HG03066 (cell line): ENCODE data around the gene MTOR.

Experiments used
- ATAC-seq: cut with Tn5 transposase; IDR thresholded peaks from one replicate; pipeline ENCODE4 v1.9.1; 2021; ENCODE audit warnings: low read depth; ENCODE audit not compliant: unreplicated experiment

Gene MTOR

DNA sequence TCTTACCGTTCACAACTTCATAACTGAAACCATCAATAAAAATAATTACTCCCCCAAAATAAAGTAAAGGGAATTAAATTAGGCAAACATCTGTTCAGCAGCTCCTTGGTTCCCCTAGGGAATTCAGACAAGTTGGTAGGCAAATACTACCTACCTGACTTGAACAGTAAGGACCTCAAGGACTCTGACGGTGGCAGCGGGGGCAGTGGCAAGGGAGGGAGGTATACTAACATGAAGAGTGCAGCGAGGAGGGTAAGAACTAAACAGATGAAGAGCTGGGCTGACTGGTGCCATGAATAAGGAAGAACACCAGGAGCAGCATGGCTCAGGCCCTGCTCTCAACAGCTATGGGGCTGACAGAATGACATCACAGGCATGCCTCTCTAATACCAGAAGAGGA, 33.1 kb downstream of the MTOR start:
- no peak for ATAC-seq

DNA sequence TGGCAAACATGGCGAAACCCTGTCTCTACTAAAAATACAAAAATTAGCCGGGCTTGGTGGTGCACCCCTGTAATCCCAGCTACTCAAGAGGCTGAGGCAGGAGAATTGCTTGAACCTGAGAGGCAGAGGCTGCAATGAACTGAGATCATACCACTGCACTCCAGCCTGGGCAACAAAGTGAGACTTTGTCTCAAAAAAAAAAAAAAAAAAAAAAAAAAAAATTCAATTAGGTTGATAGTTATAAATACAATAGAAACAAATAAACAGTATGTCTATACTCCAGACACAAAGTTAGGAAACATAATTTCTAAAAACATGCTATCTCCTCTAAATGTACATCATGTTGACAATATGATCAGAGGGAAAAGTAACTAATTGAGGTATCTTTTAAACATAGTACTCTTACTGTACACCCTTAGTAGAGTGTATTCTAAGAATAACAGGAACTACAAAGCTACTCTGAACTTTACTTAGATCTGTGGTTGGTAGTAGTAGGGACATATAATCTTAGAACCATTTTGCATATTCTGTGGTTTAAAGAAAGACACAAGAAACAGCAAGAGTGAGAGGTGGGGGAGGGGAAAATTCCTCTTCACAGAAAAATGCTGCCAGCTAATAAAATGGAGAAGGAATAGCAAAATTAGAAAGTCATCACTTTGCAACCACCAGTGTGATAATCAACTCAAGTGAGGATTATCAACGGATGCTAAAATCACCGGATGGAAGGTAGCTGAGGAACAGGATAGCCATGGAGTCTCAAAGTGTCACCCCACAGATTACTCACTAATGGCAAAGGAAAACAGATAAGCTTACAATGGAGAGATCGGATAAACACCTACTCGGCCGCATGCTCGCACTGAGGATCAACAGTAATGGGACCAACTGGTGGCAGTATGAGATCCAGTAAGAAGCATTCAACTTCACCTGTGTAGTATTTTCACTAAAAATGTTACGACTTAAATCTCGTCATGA, 35.0 kb downstream of the MTOR start:
- ATAC-seq, result peak; percentile 85

DNA sequence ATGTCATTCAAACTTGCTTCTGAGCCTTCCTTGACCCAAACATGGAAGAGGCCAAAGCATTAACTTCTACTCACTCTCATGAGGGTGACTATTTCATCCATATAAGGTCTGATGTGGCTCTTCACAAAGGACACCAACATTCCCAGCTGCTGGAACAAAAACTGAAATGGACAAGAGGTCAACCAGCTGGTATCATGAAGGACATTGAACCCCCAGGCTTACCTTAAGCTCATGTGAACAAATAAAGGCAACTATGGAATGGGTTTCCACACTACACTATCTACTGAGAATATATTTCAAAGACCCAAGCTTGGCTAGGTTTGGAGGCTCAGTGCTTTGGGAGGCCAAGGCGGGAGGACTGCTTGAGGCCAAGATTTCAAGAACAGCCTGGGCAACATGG, 46.3 kb downstream of the MTOR start:
- no peak for ATAC-seq

DNA sequence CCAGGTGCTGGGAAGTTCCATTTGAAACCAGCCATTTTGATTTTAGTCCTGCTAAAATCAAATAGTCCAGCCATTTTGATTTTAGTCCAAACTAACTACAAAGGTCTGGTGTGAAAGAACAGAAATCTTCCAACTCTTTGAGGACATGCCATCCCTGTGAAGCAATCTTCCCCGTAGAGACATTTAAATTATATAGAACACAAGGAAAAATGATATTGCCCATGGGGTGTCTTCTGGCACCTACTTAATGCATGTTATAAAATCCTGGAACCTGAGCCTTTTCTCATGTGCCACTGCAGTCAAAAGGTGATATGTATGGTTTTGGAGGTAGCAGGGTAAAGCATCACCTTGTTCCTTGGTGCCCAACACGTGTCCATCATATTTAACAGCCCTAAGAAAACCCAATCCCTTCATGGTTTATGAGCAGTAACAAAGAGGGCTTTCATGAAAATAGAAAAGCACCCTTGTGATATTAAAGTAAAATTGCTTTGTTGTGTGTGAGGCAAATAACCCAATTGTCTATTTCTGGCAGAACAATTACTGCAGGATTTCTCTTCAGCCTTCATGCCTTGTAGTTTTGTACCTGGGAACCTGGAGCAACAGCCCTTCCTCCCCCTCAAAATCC, 46.9 kb downstream of the MTOR start:
- no peak for ATAC-seq

DNA sequence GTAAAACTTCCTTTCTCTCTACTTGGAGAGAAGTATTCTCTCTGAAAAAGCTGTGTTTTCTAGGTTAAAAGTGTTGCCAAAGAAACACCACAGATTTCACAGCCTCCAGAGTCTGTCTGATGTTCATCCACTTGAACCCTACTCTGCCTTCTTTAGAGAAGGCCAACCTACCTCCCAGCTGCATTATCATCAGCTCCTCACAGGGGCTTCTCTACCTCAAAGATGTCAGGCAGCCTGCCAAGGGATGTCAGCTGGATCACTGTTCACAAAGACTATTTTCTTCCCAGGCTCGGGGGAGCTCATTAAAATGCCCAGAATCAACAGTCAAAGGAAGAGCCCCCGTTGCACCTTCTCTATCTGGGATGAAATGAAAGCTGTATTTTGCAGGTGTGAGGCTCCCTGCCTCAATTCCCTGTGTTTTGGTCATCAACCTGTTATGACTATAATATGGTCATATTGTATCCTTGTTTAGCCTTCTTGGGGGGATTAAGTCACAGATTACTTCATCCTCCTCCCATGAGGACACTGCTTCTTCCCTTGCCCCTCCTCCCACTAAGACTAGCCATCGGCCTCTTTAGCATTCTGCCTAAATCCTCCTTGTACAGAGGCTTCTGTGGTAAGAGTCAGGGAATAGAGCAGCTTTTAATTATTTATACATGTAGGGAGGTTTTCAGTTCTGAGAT, 47.5 kb downstream of the MTOR start:
- ATAC-seq, result no peak

DNA sequence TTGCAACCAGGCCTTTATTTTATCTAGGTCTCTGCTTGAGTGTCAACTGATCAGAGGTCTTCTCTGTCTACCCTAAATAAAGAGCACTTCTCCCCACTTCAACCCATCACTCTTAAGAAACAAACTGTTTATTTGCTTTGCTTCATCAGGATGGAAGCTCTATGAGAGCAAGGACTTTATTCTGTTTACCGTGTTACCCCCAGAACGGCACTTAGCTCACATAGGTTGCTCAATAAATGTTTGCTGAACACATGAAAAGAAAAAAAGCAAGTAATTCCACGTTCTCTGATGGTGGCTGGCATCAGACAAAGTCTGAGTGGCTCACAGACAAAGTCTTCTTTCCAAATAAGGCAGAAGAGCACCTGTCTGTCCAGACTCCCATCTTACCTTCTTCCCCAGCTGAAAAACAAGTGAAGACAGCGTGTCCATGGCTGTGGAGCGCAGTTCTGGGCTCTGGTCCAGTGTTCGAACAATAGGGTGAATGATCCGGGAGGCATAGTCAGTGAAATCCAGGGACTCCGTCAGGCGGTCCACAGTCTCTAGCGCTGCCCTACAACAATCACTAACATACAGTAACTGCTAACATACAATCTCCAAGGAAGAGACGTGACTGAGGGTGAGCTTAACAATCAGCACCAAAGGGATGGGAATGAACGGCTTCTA, 50.3 kb downstream of the MTOR start:
- no peak for ATAC-seq

DNA sequence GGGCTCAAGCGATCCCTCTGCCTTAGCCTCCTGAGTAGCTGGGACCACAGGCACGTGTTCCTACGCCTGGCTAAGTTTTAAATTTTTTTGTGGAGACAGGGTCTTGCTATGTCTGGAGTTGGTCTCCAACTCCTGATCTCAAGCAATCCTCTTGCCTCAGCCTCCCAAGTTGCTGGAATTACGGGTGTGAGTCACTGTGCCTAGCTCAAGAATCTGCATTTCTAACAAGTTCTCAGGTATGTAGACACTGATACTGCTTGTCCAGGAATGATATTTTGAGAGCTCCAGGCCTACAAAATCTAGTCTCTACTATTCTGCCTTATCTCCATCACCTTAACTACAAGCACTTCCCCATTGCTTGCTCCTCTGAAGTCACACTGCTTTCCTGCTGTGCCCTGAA, 50.9 kb downstream of the MTOR start:
- ATAC-seq, result no peak

DNA sequence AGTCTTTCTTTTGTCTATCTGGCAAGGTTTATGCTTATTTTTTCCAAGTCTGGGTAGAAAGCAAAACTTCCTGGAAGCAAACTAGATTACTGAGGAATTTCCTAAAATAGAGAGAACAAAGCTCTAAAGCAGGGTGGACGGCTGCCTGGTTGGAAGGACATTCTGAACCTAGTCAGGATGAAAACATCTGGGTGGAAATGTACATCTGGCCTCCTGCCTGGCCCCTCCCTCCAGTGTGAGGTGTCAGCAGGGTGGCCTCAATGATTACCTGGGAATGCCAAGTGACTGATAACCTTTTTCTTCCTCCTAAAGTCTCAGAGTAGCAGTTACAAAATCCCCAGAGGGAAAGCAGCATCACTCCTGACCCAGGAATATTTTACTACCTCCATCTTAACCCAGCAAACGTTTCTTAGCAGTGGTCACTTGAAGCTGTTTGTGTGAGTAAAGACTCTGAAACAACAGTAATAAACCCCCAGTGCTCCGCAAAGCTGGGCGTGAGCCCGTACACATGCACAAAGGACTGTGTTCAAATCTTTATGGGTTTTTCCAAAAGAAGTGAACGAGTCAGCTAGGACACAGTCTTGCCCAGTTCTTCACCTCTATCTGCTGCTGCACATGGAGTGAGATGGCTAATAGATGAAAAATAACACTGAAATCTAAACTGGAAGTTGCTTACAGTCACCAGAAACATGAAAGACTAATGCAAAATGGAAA, 54.3 kb downstream of the MTOR start:
- ATAC-seq, result no peak

DNA sequence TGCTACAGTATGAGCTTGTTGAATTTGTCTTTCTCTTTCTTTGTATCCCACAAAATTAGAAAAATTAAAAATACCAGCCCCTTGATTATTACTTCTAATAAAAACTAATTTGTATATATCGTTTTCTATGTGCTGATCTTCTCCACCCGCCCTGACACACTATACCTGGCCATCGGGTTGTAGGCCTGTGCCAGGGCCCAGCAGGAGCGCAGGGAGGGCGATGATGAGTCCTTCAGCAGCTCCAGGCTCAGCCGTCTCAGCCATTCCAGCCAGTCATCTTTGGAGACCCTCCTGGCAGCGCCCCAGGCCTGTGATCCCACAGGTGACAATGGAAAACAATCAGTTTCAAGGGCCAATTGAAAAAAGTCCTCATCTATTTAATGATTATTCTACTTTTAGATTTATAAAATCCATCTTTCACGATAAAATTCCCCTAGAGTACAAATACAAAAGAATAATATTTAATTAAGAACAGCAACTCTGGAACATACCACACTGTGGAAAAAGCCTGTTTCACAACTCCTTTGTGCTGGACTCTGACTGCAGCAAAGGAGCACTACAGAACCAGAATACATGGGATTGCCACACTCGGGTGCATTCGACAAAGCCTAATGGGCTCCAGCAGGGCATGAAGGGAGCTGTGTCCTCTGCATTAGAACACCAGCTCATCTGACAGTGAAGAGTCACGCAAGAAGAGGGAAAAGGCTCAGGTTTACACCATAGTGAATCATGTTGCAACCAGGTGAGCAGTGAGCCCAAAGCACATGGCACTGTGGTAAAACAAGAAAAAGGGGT, 57.8 kb downstream of the MTOR start:
- ATAC-seq, result no peak

DNA sequence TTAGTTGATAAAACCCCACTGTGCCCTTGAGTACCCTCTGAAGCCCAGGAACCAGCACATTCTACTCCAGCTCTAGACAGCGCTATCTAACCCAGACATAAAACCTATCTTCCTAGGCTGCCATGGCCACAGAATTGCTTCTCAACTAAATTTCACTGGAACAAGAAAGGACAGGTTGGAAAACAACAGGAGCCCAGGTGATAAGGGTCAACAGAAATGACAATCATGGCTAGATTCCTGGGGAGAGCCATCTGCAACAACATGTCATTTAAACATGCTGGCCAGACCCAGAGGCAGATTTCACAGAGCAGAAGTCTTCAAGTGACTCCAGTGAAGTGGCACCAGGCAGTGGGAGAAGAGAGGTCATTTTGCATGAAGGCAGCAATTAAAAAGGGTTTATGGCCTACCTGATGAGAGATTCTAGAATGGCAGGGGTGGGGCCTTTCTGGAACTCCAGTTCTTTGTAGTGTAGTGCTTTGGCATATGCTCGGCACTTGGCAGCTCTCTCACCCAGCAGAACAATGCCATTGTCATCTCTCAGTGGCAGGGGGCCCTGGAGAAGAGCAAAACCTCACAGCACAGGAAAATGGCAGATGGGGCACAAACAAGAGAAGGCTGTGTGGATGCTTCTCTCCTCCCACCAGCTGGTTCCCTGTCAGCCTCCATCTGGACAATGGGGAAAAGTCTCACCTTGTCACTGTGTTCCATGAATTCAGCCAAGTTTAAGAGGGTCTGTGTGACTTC, 63.3 kb downstream of the MTOR start:
- no peak for ATAC-seq

DNA sequence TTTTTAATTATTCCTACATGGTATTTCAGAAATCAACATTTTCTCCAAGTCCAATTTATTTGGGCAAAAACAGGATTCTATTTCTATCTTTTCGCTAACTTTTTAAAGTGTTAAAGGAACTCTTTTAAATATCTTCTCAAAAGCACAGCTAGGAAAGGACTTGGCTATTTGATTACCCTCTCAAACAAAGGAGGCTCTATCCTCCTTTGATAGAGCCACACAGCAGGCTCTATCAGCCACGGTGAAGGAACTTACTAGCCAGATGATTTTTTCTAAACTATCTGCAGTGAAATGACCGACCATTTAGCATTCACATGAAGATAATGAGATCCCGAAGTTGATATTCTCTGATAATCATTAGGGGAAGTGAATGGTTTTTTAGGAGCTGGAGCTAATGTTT, 64.1 kb downstream of the MTOR start:
- no peak for ATAC-seq

DNA sequence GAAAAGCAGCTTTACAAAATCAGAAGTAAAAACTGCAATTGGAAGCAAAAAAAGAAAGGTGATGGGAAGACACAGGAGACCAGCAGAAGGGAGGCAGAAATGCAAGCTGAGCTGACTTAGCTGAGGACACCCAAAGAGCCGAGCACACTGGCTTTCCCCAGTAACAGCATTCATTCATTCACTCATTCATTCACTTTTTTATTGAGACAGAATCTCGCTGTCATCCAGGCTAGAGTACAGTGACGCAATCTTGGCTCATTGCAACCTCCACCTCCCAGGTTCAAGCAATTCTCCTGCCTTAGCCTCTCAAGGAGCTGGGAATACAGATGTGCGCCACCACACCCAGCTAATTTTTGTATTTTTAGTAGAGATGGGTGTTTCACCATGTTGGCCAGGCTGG, 65.0 kb downstream of the MTOR start:
- no peak for ATAC-seq

DNA sequence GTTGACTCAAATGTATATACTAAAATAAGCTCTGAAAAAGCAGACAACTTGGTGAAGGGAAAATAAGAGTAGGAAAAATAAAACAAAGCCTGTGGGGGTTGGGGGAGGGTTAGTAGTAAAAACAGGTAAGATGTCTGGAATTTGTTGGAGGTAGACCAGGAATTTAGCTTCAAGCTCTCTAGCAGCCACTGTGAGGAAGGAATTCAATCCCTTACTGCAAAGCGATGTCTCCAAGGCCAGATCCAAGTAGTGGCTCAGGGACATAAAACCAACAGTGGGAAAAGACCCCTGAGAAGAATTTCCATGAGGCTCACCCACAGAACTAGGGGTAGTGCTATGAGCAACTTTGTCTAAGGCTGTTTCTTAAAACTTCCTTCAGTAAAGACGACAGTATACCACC, 65.4 kb downstream of the MTOR start:
- no peak for ATAC-seq

DNA sequence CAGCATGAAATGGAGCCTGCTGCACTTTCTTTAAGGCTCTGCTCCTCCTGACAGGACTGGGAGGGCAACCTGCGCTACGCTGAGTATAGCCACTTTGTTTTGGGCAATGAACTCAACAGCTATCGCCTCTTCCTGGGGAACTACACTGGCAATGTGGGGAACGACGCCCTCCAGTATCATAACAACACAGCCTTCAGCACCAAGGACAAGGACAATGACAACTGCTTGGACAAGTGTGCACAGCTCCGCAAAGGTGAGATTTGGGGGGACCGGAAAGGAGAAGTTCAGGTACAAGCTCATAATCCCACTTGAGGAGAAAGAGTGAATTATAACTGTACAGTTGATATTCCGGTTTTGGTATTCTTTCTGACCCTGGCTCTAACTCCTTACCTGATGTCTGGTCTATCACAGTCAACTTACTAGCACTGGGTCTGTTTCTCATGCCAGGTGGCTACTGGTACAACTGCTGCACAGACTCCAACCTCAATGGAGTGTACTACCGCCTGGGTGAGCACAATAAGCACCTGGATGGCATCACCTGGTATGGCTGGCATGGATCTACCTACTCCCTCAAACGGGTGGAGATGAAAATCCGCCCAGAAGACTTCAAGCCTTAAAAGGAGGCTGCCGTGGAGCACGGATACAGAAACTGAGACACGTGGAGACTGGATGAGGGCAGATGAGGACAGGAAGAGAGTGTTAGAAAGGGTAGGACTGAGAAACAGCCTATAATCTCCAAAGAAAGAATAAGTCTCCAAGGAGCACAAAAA, 67.8 kb downstream of the MTOR start:
- no peak for ATAC-seq

DNA sequence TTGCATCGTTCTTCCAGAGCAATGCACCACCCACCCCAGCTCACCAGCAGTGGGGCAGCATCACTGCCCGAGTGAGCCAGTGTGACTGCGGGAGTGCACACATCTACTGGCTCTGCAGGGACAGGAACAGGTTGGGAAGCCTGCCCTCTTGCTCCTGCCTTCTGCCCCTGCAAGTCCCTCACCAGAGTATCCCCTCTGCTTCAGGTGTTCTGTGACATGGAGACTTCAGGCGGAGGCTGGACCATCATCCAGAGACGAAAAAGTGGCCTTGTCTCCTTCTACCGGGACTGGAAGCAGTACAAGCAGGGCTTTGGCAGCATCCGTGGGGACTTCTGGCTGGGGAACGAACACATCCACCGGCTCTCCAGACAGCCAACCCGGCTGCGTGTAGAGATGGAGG, 69.0 kb downstream of the MTOR start:
- no peak for ATAC-seq

DNA sequence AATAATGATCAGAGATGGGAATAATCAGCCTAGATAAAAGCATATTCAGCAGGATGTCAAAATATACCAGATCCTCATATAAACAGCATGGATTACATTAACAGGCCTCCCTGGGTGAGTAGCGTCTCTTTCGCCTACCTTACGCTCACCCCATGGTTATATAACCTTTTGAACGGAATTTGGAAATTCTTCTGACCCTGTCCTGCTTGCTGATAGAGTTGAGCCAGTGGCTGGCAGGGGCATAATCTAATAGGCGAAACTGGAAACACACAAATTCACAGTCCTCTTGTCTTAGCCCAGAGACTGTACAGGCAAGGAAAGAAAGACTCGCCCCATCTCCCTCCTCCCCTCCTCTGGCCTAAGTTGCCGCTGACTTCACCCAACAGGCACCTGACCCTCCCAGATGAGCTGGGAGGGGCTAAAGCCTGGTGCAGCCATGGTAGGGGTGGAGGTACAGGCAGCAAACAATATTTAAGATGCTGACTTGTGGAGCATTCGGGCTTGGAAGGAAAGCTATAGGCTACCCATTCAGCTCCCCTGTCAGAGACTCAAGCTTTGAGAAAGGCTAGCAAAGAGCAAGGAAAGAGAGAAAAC, 73.4 kb downstream of the MTOR start, which contains the start of gene ANGPTL7:
Gene ANGPTL7 (plus strand): TSS at position 498 of the 594 bp plus-strand sequence. CDS start 225 bp downstream, outside the sequence.
- no peak for ATAC-seq

DNA sequence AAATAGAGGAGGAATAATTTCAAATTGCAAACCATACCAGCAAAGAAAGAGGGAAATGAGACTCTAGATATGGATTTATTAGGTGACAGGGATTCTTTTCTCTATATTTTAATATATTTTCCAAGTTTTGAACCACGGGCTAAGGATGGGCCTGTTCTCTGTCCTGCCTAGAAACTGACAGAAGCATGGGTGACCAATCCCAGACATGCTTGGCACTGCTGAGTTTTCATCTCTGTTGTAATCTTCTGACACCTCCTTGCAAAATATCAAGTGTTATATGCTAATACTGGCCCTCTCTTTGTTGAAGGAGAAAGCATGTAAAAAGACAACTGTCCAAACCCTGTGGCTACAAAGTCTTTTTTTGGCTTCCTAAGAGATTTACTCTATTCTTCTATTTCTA, 74.0 kb downstream of the MTOR start:
- no peak for ATAC-seq

DNA sequence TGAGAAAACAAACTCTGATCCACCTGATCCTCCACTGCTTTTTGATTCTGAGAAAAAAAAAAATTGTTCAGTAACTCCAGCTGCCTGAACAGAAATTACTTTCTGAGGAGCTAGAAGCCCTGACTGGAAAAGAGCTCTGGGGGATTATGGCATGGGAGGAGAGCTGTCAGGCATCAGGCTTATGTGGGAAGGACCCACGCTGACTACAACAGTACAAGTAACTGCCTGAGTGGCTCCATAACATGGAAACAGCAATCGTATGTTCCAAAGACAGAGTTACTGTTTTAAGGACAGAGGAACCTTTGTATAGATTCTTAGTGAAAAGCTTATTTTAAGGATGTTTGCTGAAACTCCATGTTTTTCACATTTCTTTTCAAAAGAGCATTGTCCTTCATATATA, 74.4 kb downstream of the MTOR start:
- ATAC-seq, result no peak
